Gastroesophageal sphincter (tissue), 4 donors: ENCODE data around the gene SLC35D2. TPM values are rescaled to one million over a fixed set of nuclear protein-coding genes. Genes with fewer than 3 reads are reported as not detected.
A peak's percentile ranks its signal among the peaks of the same experiment; 100 is the strongest.

Source experiments
- ATAC-seq: fragments of 150-250 bp; one replicate; pipeline ENCODE4 v1.9.1; 2016; ENCODE audit warnings: mild to moderate bottlenecking, moderate library complexity
- H3K27ac ChIP-seq, 4 donors: fragments of 200-600 bp; sonication (generic) in 3 of 4; 1 replicate in 3 of 4; 2 replicates in 1 of 4; pipeline ENCODE4 v1.5.1; 2016 to 2019
- H3K27me3 ChIP-seq: fragments of 200-600 bp; sonication (generic); one replicate; pipeline ENCODE4 v1.5.1; 2019
- H3K36me3 ChIP-seq, 2 donors: fragments of 200-600 bp; sonication (generic); one replicate each; pipeline ENCODE4 v1.5.1; 2019; ENCODE audit warnings: control low read depth in 1 of 2
- H3K4me1 ChIP-seq, 3 donors: fragments of 200-600 bp; sonication (generic); 1 replicate in 2 of 3; 2 replicates in 1 of 3; pipeline ENCODE4 v1.5.1; 2016 to 2019; ENCODE audit warnings: control low read depth in 2 of 3
- H3K4me3 ChIP-seq, 2 donors: fragments of 200-600 bp; sonication (generic); one replicate each; pipeline ENCODE4 v1.5.1; 2019; ENCODE audit warnings: mild to moderate bottlenecking in 1 of 2, moderate library complexity in 1 of 2
- H3K9me3 ChIP-seq, 3 donors: fragments of 200-600 bp; sonication (generic); one replicate each; pipeline ENCODE4 v1.5.1; 2017 to 2019; ENCODE audit warnings: control low read depth in 2 of 3
- CTCF ChIP-seq, 4 experiments: fragments of 200-600 bp in 2 of 4; fragments of 450-650 bp in 2 of 4; sonication (generic) in 1 of 4; IDR thresholded peaks; one replicate each; pipeline ENCODE4 v1.5.1; 2017 to 2019; ENCODE audit warnings: antibody characterized with exemption in 4 of 4, mild to moderate bottlenecking in 2 of 4, moderate library complexity in 2 of 4
- EP300 ChIP-seq: sonication (generic); formaldehyde crosslinking; IDR thresholded peaks from one replicate; pipeline ENCODE4 v1.6.1; 2017; ENCODE audit warnings: antibody characterized with exemption, mild to moderate bottlenecking
- POLR2A ChIP-seq, 2 donors: fragments of 450-650 bp; IDR thresholded peaks; one replicate each; pipeline ENCODE4 v1.6.1; 2017; ENCODE audit warnings: antibody characterized with exemption in 2 of 2, mild to moderate bottlenecking in 2 of 2, moderate library complexity in 1 of 2
- POLR2AphosphoS5 ChIP-seq: sonication (generic); formaldehyde crosslinking; IDR thresholded peaks from one replicate; pipeline ENCODE4 v1.6.1; 2017; ENCODE audit warnings: antibody characterized with exemption
- WGBS, 2 donors: methylation state at CpG; one replicate each; pipeline ENCODE4 v1.1.5; 2018; ENCODE audit warnings: low coverage in 1 of 2; 5-methylcytosine and 5-hydroxymethylcytosine counted together
- total RNA-seq, 4 donors: library from RNA; depleted of rRNA; stranded (reverse); fragments of >200 nt; gene quantifications; one replicate each; pipeline ENCODE4 v1.1.0, GENCODE V29; 2016

The SLC35D2 gene
- total RNA-seq, 4 donors from 2014 or later, result 16.6 to 39.3 (median 26.1) TPM

GRCh38 chr9:96418083-96418919 is 34.8 kb upstream of the SLC35D2 start, which contains the start of gene ZNF367:
ZNF367 (minus strand) TSS chr9:96418370; CDS start chr9:96418032, 338 bp downstream.
- H3K4me3 ChIP-seq, result peak within 1 kb of the TSS; percentile 71 to 87
- H3K36me3 ChIP-seq, result no peaks in the 10 kb centered on the region
- no peaks in the 10 kb centered on the region for H3K27me3 ChIP-seq
- WGBS, 2 donors, result no CpG with 5 or more reads among the region's 100 CpGs
- H3K27ac ChIP-seq, result peak within 1 kb of the TSS; percentile 89 to 100 (median 98)
- TF ChIP-seq EP300 (no peak), POLR2A (IDR thresholded peaks at IDR 0.05) (peak; percentile 23 to 28), CTCF (IDR thresholded peaks at IDR 0.05) (no peak), POLR2AphosphoS5 (peak; percentile 62)
- peak; percentile 94 for ATAC-seq
- H3K9me3 ChIP-seq, result no peaks in the 10 kb centered on the region
- peaks cover 2 to 37% (median 25%) of the 10 kb centered on the region in 3 donors for H3K4me1 ChIP-seq

- WGBS, 2 donors, result no CpG with 5 or more reads among the region's 62 CpGs
- no peak for TF ChIP-seq CTCF (IDR thresholded peaks at IDR 0.05)
- no peak for TF ChIP-seq POLR2AphosphoS5
- peaks cover 2 to 37% (median 25%) of the 10 kb centered on the region in 3 donors for H3K4me1 ChIP-seq
- H3K4me3 ChIP-seq, result peak overlapping the region; percentile 62 to 87
- no peaks in the 10 kb centered on the region for H3K9me3 ChIP-seq
- H3K27me3 ChIP-seq, result no peaks in the 10 kb centered on the region
- ATAC-seq, result no peak
- H3K36me3 ChIP-seq, result no peaks in the 10 kb centered on the region
- H3K27ac ChIP-seq, result peak overlapping the region; percentile 76 to 100 (median 98)
These were observed 34.2 kb upstream of the SLC35D2 start for GRCh38 chr9:96417661-96418082.

- Histone ChIP-seq H3K9me3 (no peaks in the 10 kb centered on the region), H3K4me1 (peaks cover 2 to 37% (median 25%) of the 10 kb centered on the region in 3 donors), H3K27me3 (no peaks in the 10 kb centered on the region), H3K36me3 (no peaks in the 10 kb centered on the region), H3K4me3 (peak overlapping the region; percentile 62 to 87), H3K27ac (peak overlapping the region; percentile 76 to 100 (median 98))
- 0% methylated on average over 1 to 5 of the region's 50 CpGs for WGBS, 2 donors
- TF ChIP-seq POLR2A (IDR thresholded peaks at IDR 0.05), result peak; percentile 58 to 74
- TF ChIP-seq POLR2AphosphoS5, result peak; percentile 82
- TF ChIP-seq EP300, result no peak
- peak in 3 of 4 experiments; percentile 28 to 57 (median 32) for TF ChIP-seq CTCF (IDR thresholded peaks at IDR 0.05)
- ATAC-seq, result peak; percentile 23
These were observed 33.6 kb upstream of the SLC35D2 start for GRCh38 chr9:96417051-96417586.

- H3K27me3 ChIP-seq, result no peaks in the 10 kb centered on the region
- ATAC-seq, result no peak
- peaks cover 0 to 14% (median 6%) of the 10 kb centered on the region in 3 donors for H3K4me1 ChIP-seq
- no peaks in the 10 kb centered on the region for H3K36me3 ChIP-seq
- WGBS, 2 donors, result 44 to 64% methylated on average over 7 of the region's 7 CpGs
- H3K27ac ChIP-seq, result no peak overlapping the region
- TF ChIP-seq POLR2A (IDR thresholded peaks at IDR 0.05), result no peak
- no peak for TF ChIP-seq CTCF (IDR thresholded peaks at IDR 0.05)
- TF ChIP-seq POLR2AphosphoS5, result no peak
- no peak for TF ChIP-seq EP300
- no peaks in the 10 kb centered on the region for H3K9me3 ChIP-seq
- H3K4me3 ChIP-seq, result no peak overlapping the region
These were observed 30.1 kb upstream of the SLC35D2 start for GRCh38 chr9:96413302-96414221.
